HG03045 (cell line): ENCODE data around the gene CLPX.
"Not testable (repeated sequence)": the region's sequence is repeated elsewhere in the genome, so short reads cannot be mapped to it uniquely, and the experiment has no call there.

Experiments used
- ATAC-seq: cut with Tn5 transposase; IDR thresholded peaks from one replicate; pipeline ENCODE4 v1.9.1; 2021; ENCODE audit warnings: mild to moderate bottlenecking, moderate library complexity; ENCODE audit not compliant: unreplicated experiment

The CLPX gene

DNA sequence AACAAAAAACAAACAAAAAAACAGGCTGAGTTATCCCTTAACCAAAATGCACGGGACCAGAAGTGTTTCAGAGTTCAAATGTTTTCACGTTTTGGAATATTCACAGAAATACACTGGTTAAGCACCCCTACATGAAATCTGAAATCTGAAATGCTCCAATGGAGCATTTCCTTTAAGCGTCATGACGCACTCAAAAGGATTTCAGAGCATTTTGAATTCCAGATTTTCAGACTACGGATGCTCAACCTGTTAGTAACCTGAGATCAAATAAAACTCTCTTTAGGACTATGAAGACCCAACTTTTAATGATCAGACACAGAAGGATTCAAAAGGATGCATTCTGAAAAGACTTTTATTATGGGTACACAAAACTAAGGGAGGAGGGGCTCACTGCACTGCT is 9.6 kb downstream of the CLPX start:
- ATAC-seq = no peak

DNA sequence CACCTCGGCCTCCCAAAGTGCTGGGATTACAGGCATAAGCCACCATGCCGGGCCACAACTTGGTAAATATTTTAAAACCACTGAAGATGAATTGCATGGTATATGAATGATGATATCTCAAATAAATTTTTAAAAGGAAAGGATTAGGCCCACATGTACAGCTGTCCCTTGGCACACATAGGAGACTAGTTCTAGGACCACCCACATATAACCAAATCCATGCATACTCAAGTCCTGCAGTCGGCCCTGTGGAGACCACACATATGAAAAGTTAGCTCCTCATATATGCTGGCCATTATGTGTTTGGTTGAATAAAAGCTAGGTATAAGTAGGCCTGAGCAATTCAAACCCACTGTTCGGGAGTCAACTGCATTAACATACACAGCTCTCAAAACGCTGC is 10.6 kb downstream of the CLPX start:
- no peak for ATAC-seq

DNA sequence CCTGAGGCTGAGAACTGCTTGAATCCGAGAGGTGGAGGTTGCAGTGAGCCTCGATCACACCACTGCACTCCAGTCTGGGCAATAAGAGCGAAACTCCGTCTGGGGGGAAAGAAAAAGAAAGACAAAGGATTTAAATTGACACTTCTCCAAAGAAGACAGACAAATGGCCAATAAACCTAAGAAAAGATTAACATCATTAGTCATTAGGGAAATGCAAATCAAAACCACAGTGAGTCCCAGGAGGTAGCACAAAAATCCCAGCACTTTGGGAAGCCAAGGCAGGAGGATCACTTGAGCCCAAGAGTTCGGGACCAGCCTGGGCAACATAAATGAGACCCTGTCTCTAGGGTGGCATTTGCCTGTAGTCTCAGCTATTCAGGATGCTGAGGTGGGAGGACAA is 12.6 kb downstream of the CLPX start:
- no peak for ATAC-seq

DNA sequence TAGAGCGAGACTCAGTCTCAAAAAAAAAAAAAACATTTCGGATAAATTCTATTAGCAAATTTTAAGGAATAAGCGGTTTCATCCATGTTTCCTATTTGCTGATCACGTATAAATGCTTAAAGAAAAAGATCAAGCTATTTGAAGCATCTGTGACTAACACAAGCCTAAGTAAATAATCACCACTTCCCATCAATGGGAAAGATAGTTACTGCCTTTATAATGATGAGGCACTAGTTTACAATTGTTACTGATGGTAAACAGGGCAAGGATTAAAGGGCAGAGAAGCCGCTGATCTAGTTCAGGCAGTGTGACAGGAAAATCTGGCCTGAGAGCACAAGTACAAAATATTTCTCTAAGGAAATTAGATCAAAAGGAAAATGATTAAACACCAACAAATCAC is 13.7 kb downstream of the CLPX start:
- ATAC-seq = no peak

DNA sequence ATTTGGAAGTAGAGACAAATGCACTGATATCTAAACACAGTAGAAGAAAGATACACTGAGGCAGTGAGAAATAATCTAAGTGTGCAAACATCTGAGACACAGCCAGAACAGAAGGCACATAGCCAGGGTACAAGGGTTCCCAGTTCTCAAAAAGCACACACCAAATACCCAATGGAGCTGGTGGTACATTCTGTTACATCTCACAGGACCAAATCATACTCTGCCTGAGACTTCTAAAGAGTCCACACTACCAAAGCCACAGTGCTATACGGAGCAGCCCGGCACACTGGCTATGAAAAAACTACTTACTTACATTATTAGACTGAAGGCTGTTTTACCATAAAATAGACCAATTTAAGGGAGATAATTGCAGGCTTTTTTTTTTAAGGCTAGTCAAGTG is 19.3 kb downstream of the CLPX start:
- ATAC-seq = no peak

DNA sequence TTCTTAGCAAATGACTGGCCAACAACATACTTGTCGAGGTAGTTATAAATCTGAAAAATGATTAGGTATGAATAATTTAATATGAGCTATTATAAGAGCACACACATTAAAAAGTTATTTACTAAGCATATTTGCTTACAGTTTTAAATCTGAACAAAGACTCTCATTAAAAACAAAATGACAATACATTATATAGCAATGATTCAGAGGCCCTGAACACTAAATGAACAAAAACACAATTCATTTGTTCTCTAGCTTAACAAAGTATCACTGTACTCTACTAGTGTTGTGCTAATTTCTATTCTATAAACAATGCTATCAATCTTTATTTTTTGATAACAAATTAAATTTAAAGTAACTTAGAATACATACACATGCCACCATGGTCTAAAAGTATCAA is 21.0 kb downstream of the CLPX start:
- no peak for ATAC-seq

DNA sequence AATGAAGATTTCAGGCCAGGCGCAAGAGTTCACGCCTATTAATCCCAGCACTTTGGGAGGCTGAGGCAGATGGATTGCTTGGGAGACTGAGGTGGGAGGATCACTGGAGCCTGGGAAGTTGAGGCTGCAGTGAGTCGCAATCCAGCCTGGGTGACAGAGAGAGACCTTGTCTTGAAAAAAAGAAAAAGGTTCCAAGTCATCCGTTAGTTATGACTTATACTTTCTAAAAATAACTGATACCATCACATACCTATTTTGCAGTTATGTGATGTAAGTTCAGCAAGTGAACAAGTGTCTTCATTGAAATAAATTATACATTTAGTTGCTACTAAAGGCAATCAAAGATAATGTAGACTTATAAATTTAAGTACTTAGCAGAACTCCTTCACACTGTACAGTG is 22.1 kb downstream of the CLPX start:
- no peak for ATAC-seq

DNA sequence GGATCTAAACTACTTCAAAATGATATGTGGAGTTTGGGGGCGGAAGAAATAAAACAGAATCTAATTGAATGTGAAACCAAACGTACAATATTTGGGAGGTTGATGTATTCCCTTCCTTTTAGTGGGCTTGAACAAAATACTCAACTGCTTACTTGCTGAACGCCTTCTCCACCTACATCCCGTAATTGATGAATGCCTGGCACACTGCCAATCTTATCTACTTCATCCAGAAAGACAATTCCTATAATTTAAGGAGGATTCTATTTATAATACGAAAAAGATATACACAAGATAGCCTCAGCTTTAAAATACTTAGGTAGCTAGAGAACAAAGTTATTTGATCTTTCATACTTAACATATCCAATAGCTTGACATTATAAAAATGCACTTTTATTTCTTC is 28.4 kb downstream of the CLPX start:
- ATAC-seq = no peak

DNA sequence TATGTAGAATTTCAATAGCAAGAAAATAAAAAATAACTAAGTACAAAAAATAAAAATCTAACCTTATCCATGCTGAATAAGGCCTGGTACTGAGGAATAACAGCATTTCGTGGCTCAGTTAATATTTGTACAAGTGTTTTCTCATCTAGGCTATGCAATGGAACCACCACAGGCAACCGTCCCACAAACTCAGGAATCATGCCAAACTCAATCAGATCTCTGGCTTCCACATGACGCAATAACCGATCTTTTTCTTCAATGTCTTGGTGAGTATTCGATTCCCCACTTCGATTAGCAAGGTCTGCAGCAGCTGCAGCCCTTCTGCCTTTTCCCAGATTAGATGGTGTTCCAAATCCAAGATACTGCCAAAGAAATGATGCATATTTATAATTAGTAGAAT is 30.4 kb downstream of the CLPX start:
- ATAC-seq = no peak

DNA sequence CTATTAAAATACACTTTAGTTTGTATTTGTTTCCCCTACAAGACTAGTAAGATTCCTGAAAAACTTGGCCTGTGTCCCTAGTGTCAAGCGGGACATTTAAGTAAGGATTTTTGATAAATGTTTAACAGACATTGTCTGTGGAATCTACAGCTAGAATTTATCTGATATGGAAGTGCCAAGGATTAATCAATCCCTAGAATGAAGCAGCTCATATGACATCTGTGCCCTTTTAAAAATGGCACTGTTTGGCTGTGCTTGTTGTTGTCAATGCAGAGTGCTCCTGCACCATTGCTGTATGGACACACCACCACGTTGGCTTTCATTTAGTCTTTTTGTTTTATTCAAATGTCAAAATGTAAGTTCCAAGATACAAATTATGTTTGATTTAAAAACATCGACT is 37.2 kb downstream of the CLPX start:
- ATAC-seq = no peak

DNA sequence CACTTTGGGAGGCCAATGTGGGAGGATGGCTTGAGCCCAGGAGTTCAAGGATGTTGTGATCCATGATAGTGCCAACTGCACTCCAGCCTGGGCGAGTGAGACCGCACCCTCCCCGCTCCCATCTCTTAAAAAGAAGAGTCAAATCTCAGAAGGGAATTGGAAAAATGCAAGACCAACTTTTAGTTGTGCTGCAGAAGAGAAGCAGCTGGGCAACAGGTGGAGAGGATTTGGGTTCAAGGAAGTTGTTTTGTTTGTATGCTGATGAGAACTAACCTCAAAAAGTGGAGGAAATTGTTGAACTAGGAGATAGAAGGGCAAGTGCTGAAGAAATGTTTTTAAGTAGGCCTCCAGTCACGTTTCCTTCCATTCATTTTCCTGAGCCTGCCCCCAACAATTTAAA is 38.7 kb downstream of the CLPX start:
- no peak for ATAC-seq

DNA sequence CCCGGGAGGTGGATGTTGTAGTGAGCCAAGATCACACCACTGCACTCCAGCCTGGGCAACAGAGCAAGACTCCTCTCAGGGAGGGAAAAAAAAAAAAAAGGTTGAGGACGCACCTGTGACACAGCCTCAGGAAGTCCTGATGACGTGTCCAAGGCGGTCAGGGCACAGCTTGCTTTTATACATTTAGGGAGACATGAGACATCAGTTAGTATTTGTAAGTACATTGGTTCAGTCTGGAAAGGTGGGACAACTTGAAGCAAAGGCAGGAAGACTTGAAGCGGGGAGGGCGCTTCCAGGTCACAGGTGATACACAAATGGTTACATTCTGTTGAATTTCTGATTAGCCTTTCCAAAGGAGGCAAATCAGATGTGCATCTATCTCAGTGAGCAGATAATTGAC is 46.5 kb downstream of the CLPX start:
- ATAC-seq = not testable (repeated sequence)

DNA sequence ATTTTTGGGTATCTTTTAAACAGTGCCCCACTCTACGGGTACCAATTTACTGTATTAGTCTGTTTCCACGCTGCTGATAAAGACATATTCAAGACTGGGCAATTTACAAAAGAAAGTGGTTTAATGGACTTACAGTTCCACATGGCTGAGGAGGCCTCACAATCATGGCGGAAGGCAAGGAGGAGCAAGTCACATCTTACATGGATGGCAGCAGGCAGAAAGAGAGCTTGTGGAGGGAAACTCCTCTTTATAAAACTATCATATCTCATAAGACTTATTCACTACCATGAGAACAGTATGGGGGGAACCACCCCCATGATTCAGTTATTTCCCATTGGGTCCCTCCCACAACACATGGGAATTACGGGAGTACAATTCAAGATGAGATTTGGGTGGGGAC is 47.2 kb downstream of the CLPX start:
- not testable (repeated sequence) for ATAC-seq

DNA sequence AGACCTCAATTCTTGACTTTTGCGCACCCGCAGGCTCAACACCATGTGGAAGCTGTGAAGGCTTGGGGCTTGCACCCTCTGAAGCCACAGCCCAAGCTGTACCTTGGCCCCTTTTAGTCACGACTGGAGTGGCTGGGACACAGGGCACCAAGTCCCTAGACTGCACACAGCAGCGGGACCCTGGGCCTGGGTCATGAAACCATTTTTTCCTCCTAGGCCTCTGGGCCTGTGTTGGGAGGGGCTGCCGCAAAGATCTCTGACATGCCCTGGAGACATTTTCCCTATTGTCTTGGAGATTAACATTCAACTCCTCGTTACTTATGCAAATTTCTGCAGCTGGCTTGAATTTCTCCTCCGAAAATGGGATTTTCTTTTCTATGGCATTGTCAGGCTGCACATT is 48.1 kb downstream of the CLPX start:
- ATAC-seq = not testable (repeated sequence)

DNA sequence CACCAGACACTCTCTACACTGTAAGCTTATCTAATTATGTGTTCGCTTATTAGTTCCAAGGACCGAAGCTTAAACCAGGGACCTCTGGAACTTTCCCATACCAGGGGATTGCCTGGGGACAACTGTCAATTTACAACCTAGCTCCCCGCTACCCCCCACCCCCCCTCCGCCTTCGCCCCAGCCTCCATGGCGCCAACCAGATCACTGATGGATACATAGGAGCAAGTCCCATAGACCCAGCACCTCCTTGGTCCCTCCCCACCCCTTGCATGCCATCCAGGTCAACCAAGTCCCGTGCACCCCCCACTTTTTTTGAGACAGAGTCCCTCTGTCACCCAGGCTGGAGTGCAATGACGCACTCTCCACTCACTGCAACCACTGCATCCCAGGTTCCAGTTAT is 50.6 kb downstream of the CLPX start:
- ATAC-seq = no peak

DNA sequence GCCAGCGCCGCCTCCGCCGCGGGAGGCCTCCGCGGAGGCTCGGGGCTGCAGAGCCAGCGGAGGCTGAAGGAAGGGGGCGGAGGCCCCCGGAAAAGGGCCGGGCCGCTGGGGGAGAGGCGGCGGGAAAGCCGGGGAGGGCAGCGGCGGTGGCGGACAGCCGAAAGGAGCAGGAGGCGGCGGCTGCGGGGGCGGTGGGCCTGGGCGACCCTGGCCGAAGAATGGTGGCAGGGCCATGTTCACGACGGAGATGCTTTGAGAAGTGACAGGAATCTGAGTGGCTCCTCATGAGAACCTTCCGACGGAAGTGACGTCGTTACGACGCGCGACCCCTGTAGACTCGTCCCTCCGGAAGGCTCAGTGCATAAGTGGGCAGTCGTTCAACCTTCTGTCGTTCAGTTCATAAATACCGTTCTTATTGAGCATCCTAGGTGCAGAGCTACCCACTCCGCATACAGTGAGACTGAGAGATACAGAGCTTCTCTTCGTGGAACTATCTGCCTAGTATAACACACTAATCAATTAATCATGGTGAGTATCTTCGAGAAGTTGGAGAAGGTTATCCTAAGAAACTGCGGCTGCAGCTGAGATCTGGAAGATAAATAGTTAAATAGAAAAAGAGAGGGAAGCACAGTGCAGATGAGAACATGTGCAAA is 51.5 kb downstream of the CLPX start, which contains the start of gene PDCD7:
TSS of gene PDCD7 (minus strand) at position 261 of the 653 bp plus-strand sequence. CDS start at position 234, 27 bp downstream.
- ATAC-seq = peak; percentile 88

DNA sequence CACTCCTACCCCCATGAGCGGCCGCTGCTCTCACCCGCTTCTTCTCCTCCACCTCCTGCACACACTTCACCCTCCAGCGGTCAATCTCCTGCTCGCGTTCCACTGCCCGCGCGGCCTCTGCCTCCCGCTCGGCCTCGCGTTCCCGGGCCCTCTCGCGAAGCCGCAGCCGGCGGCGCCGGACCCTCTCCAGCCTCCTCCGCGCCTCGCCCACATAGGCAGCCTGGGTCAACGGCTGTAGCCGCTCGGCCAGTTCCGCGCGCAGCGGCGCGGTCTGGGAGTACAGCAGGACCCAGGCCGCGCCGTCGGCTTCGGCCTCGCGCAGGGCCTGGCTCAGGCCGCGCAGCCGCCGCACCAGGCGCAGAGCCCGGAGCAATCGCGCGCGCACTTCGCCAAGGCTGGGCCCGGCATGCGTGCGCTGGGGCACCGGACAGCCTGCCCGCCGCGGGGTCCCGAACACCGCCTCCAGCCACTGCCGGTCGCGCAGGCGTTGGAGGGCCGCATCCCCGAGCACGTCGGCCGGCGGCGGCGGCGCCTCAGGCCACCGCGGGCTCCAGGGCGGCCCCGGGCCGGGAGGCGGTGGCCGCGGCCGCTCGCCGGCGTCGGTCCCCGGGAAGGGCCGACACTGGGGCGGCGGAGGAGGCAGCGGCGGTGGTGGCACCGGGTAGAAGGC is 52.1 kb downstream of the CLPX start:
- ATAC-seq = peak; percentile 39

DNA sequence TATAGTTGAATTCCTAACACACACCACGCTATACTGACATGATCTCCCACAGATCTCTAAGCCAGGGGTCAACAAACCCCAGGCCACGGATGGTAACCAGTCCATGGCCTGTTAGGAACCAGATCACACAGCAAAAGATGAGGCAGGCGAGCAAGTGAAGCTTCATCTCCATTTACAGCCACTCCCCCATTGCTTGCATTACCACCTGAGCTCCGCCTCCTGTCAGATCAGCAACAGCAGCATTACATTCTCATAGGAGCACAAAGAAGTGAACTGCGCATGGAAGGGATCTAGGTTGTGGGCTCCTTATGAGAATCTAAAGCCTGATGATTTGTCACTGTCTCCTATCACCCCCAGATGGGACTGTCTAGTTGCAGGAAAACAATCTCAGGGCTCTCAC is 54.2 kb downstream of the CLPX start:
- ATAC-seq = no peak

DNA sequence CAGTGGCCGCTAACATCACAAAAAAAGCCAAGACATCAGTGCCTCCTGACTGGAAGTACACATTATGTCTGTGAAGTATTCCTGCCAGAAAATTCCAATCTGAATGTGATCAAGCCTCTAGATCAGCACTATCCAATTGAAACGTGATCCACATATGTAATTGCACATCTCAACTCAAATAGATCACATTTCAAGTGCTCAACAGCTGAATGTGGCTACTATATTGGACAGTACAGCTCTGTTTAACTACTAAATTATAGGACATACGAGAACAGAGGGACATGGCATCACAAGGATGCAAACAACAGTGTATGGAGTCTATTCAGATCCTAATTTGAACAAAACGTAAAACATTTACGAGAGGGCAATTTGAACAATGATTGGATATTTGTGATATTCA is 69.6 kb downstream of the CLPX start:
- ATAC-seq = no peak

DNA sequence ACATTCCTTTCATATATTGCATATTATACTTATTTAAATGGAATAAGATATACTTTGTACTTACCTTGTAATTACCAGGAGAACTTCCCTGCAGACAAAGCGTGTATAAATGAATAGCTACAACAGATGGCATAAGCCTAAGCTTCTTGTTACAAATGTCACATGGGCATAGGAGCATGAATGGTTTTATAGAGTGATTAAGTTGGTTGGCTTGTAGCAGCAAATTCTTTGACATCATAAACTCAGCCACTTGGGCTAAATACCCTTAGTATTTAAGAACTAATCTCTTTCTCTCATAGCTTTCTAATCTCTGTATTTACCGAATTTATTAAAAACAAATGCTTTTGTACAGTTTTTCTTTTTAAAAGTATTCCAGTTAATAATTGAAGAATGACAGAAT is 70.1 kb downstream of the CLPX start, which contains the start of gene UBAP1L:
TSS of gene UBAP1L (minus strand) at position 115 of the 400 bp plus-strand sequence. CDS start 8,985 bp downstream, outside the sequence.
- no peak for ATAC-seq

DNA sequence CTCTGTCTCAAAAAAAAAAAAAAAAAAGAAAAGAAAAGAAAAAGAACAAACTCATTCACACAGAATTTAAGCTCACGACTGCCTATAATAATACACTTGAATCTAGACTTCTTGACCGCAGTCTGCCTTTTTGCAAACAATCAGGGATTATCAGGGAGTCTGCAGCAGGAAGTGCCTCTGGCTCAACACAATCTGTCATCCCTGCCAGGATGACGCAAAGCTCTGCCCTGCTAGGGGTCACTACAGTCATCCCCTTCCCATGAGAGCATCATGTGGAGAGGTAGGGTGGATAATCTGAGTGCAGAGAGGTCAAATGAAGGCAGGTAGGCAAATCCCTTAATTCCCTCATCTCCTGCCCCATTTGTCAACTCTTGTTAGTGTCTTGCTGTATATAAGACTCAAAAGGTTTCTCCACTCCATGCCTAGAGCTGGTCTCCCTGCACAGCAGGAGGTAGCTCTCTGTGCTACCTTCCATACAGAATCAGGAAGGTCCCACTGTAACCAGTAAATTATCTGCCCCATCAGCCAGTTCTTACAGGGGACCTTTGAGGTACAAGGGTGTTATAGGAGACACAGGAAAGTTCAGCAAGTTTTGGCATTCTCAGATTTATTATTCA is 74.4 kb downstream of the CLPX start:
- ATAC-seq = no peak

DNA sequence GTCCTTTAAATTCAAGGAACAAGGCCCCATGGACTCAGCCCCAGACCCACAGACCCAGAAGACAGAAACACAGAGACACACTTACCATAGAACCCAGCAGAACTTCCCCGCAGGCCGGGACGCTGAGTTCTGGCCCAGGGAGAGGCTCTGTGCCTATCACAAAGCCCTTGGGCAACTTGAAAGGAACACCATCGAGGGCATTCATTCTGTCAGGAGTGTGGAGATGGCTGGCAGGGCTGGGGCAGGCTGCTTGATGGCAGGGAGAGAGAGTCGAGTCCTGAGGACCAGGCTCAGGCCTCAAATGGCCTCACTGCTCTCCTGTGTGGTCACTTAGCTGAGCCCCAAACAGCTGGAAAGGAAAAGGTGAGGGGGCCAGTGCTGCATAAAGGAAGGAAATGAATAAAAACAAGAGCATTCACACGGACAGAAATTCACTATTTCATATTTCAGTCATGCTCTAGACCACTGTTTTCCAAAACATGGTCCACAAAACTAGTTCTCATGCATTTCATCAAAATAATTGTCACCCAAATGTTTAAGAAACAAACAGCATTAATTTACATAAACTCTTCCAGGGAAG is 79.0 kb downstream of the CLPX start:
- ATAC-seq = no peak
